COLO829 (cell line): ENCODE results near the gene CNR2.
"Not testable (repeated sequence)": the region's sequence is repeated elsewhere in the genome, so short reads cannot be mapped to it uniquely, and the experiment has no call there.

ENCODE experiments used
- DNase-seq: peaks from one replicate; pipeline ENCODE4 v3.0.0; 2012; ENCODE audit warnings: low spot score

Gene CNR2

DNA sequence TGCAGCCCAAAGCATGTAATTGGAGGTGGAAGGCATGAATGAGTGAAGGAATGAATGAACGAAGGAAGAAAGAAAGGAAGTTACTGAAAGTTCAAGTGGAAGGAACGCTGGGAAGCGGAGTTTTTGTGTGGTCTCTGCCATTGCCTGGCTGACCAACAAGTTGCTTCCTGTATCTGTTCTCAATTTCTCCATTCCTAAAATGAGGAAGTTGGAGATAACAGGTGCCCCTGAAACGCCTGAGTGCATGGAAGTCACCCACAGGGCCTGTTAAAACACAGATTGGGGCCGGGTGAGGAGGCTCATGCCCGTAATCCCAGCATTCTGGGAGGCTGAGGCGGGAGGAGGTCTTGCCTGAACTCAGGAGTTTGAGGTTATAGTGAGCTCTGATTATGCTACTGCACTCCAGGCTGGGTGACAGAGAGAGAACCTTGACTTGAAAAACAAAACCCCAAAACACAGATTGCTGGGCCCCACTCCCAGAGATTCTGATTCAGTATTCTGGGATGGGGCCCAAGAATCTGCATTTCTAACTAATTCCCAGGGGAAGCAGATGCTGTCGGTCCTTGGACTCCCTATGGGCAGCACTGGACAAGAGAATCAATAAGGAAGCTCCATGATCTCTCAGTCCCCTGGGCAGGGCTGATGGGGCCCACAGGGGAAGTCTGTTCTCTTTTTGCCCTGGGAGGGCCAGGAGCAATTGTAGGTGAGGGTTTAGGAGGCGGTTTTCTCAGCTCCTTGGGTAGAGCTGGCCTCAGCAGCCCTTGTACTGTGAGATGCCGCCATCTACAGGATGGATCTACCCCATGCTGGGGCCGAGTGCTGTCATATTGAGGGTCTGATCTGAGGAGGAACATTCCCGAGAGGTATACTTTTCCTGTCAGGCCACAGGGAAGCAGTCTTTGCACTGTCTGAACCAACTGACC, 3.3 kb upstream of the CNR2 start:
- DNase-seq = peak; percentile 54

DNA sequence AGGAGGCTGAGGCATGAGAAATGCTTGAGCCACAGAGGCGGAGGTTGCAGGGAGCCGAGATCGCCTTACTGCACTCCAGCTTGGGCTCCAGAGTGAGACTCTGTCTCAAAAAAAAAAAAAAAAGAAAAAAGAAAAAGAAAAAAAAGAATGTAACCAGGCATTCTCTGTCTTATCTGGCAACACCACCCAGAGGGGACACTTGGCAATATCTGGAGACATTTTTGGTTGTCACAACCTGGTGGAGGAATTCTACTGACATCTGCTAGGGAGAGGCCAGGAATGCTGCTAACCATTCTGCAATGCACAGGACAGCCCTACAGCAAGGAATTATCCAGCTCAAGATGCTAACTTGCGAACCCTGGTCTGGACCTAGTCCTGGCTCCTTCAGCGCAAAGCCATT, 2.3 kb upstream of the CNR2 start:
- no peak for DNase-seq

DNA sequence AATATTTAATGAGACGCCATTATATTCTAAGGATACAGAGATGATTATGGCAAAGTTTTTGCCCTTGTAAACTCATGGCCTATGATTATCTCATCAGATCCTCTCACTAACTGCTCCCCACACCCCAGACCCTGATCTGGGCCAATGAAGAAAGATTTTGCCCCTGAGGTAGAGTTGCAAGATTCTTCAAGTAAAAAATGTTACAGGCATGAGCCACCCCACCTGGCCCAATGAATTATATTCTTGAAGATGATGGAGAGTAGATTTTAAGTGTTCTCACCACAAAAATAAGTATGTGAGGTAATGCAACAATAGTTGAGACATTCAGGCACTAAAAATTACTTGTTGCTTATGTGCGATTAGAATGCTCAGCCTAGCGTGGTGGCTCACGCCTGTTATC, 1.8 kb upstream of the CNR2 start:
- DNase-seq = no peak

DNA sequence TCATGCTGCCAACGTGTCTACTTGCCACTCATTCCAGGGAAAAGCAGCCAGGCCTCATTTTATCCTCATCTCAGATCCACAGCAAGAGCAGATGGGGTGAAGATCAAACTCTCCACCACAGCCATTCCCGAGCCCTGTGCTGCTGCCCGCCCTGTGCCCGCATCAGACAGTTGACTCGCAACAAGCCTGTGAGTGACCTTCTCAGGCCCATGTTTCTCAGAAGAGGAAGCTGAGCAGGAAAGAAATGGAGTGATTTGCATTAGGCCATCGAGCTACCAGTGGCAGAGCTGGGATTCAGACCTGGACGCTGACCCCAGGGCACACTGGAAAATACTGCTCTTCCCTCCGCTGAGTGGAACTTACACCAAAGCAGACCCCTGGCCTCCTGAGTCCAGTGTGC, 1.2 kb downstream of the CNR2 start:
- DNase-seq = no peak

DNA sequence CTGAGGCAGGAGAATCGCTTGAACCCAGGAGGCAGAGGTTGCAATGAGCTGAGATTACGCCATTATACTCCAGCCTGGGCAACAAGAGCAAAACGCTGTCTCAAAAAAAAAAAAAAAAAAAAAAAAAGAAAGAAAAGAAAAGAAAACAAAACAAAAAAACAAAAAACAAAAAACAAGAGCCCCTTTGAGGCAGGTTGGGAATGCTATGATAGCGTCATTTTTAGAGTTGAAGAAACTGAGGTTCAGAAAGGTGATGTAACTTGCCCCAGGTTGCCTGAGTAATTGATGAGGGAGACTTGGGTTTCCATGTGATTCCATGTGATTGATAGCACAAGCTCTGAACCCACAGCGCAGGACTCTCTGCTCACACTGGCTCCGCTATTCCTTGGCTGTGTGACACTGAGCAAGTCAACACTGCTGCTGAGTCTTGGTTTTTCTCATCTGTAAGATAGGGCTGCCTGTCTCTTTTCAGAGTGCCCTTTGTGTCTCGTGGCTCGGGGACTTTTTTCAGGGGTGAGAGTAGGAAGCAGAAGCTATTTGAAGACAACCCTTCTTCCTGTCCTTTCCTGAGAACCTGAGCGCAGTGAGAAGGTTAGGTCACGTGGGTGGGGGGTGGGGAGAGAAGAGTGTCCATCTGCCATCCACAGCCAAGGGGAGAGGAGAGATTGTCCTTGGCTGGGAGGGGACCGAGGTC, 2.5 kb downstream of the CNR2 start:
- no peak for DNase-seq

DNA sequence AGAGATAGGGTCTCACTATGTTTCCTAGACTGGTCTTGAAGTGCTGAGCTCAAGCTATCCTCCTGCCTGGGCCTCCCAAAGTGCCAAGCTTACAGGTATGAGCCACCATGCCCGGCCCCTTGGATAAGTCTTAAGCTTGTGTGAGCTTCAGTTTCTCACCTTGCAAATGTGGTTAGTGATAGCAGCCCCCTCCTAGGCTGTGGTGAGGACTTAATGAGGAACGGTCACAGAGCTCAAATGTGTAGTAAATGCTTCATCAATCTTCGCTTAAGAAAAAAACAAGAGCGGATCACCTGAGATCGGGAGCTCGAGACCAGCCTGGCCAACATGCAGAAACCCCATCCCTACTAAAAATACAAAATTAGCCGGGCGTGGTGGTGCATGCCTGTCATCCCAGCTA, 3.0 kb downstream of the CNR2 start:
- no peak for DNase-seq

DNA sequence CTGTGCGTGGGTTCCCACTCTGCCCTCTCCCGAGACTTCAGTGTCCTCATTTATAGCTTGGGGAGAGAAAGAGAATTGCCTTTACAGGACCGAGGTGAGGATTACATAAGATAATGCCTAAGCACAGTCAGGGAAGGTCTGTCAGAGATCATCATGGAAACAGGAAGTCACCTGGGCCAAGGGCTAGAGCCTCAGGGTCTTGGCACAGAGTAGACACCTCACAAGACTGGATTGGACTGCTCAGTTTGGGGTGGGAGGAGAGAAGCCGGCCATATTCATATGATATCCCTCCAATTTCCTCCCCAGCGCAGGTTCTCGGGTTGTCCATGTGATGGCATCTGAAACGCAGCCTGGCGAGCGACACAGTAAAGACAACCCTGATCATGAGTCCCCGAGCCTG, 3.8 kb downstream of the CNR2 start:
- no peak for DNase-seq

DNA sequence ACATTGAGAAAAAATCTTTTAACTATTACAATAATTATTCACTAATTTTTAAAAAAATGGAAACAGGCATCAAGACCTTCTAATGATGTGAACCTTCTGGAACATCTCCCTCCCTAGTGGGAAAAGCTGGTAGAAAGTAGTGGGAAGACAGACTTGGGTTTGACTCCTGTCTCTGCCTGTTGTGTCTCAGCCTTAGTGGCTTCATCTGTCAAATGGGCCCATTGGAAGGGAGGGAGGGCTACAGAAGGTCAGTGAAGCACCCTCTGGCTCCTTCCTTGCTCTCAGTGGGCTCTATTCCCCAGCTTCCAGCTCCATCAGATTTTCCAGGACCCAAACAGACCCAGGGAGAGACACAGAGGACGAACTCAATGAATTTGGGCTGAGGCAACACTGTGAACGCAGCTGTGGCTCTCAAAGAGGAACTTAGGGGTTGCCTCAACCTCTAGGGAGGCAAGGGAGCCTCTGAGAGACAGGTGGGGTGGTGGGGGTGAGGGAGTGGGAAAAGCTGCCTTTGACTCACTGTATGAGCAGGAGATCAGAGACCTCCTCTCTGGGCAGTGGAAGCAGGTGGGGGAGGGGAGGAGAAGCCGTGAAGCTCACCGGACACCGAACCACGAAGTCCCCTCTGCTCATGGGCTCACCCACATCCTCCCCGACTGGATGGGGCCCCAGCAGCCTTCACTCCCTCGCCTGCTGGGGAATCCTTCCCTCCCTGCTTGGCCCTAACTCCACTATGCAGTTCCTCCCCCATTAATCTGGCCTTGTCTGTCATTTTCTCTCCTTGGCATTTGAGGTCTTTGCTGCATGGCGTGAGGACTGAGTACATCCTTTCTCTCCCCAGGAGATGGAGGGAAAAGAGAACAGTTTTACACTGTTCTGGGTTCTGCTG, 4.5 kb downstream of the CNR2 start:
- DNase-seq = no peak

DNA sequence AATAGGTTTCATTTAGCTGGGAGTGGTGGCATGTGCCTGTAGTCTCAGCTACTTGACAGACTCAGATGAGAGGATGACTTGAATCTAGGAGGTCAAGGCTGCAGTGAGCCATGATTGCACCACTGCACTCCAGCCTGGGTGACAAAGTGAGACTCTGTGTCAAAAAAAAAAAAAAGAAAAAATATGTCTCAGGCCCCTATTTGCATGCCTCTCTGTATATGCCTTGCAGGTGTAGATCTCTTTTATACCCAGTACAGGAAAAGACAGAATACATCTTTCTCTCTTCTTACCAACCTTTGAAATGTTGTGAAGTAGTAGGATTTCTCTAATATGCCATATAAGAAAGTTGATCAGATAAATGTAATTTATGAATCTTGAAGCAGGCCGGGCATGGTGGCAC, 6.4 kb downstream of the CNR2 start:
- no peak for DNase-seq

DNA sequence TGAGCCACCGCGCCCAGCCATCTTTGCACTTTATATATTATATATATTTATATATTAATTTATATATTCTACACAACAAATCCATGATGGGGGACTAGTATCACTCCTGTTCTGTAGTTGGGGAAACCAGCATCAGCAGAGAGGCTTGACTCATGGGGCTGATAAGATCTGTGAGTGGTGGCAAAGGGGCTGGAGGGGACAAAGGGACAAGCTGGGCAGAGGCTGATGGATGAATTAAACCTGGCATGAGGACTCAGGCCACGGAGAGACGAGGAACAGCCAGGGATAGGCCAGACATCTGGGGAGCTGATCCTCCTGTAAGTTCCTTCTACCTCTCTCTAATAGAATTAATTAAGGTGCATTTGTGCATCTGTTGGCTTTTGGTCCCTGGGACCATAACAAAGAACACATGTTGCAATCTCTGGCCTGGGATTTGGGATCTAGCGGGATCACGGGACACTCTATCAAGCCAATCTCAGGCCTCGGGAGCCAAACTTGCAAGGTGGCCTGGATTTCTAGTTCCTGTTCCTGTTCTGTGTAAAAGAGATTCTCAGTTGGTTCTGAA, 7.6 kb downstream of the CNR2 start:
- DNase-seq = no peak

DNA sequence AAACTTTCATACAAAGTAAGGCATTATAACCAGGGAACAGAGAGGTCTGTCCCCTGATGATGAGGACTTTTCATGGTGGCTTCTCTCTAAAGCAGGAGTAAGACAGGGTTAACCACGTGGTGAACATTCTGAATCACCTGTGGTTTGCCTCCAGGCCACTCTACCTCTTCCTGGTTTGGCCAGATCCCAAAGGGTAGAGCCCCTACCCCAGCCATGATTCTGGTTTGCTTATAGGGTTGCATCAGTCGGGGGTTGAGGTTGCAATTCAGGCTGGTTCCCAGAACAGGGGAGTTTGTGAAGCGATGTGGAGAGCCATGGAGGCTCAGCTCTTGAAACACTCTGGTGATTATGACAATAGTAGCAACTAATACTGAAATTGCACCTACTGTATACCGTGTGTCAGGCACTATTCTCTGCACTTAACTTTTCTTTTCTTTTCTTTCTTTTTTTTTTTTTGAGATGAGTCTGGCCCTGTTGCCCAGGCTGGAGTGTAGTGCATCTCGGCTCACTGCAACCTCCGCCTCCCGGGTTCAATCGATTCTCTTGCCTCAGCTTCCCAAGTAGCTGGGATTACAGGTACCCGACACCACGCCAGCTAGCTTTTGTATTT, 8.3 kb downstream of the CNR2 start:
- DNase-seq = no peak

DNA sequence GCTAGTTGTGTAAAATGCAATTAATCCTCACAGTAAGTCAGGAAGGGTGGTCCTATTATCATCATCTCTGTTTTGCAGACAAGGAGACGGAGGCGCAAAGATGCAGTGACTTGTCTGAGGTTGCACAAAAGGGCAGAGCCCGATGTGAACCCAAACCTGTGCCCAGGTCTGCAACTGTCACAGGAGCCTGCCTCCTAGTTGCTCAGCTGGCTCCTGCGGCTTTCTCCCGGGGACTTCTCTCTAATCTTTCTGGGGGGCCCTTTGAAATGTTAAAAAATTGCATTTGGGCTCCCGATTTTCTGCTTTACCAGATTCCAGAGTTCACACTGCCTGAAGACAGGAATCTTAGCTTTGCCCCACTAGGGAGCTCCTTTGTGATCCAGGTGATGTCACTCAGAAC, 9.4 kb downstream of the CNR2 start:
- DNase-seq = no peak

DNA sequence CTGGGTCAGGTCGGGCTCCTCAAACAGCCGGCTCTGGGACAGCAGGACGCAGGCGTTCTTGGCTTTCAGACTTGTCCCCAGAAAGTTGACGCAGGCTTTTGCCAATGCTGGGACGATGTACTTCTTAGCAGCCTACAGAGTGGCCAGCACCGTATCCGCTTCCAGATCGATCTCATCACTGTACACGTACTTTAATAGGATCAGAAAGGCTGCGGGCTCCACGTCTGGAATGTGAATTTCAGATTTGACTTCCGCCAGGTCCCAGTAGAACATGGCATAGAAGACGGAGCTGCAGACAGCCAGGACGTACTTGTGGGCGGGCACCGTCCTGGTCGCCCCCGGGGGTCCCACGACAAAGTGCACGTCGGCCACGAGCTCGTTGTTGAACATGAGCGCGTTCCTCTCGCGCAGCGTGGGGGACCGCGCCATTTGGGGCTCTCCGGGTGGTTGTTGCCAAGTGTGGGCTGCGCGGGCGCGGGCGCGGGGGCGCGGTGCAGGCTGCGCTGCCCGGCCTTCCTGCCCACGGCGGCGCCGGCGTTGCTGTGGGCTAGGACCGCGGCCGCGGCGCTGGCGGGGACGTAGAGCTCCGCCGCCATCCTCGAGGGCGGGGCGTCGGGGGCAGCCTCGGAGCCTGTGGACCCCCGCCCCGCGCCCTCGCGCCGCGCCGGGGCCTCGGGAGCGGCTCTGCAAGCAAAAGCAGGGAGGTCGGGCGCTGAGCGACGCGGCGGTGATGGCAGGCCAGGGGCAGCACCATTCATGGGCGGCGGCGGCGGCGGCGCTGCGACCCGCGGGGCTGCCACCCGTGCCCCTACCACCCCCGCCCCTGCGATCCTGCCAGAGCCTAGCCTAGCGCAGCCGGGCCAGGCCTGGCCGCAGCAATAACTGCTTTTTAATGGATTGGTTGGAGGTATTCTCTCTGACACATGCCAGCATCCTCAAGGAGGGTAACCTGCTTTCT, 10.6 kb downstream of the CNR2 start:
- no peak for DNase-seq

DNA sequence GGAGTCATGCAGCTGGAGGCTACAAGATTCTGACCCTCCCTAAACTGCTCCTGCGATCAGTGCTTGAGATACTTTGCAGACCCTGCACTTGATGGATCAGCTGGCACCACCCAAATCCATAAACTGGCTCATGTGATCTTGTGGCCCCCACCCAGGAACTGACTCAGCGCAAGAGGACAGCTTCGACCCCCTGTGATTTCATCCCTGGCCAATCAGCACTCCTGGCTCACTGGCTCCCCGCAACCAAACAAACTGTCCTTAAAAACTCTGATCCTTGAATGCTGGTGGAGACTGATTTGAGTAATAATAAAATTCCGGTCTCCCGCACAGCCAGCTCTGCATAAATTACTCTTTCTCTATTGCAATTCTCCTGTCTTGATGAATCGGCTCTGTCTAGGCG, 13.1 kb downstream of the CNR2 start:
- not testable (repeated sequence) for DNase-seq

DNA sequence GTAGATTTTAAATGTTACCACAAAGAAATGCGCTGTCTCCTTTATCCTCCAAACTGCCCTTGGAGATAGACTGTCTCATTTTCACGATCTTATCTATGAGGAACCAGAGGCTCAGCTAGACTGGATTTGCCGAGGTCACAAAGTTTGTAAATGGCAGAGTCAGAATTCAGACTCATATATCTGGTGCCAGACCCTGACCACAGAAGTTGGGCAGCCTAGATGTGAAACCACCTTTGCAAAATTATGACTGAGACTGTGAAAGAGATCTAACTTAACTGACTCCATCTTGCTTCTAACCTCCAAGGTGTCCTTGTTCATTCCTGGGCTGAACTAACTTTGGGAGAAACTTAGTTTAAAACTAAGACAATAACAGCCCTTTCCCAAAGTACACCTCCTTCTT, 14.1 kb downstream of the CNR2 start:
- DNase-seq = no peak

DNA sequence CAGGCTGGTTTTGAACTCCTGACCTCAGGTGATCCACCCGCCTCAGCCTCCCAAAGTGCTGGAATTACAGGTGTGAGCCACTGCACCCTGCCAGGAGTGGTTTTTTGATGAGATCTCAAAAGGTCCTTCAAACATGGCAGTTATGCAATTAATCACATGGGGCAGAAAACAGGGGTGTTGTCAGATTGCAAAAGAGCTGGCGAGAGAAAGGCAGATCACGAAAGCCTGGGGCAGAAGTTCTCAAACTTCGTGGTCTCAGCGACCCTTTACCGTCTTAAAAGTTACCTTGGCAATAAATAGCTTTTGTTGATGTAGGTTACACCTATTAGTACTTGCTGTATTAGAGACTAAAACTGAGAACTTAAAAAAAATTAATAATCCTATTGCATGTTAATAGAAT, 16.1 kb downstream of the CNR2 start:
- DNase-seq = no peak

DNA sequence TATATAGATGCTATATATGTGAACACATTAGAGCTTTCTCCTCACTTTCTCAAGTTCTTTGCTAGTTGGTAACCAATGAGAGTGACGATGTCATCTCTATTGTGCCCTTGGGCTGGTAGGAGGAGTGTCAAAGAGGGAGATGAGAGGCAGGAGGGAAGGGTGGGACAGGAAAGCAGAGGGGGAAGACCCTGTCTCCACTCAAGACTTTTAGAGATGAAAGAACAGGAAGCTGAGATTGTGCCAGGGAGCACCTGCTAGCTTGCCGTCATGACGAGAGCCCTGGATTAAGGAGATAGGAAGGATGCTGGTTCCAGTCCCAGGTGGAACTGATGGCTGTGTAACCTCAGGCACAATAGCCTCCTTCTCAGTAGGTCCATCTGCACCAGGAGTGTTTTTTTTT, 16.7 kb downstream of the CNR2 start:
- no peak for DNase-seq

DNA sequence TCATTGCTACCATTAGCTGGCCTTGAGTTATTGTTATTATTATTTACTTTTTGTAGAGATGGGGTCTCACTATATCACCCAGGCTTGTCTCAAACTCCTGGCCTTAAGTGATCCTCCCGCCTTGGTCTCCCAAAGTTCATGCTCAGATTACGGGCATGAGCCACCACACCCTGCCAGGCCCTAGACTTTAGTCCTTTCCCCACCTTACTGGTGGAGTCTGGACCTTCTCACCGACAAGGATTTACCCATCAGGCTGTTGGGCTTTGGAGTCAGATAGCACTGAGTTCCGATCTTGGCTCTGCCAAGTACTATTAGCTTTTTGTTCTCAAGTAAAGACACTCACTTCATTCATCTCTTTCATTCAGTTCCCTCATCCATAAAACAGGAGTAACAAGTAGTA, 17.2 kb downstream of the CNR2 start:
- peak; percentile 21 for DNase-seq

DNA sequence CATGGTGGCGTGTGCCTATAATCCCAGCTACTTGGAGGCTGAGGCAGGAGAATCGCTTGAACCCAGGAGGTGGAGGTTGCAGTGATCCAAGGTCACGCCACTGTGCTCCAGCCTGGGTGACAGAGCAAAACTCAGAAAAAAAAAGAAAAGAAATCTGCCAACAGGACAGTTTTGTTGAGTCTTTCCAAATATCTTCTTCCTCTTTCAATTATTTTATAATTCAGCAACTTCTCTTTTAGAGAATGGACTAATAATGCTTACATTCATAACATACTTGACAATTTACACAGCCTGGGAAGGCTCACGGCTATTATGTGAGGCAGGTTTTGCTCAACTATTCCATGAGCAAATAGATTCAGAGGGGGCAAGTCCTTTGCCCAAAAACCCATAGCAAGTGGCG, 18.1 kb downstream of the CNR2 start:
- DNase-seq = no peak

DNA sequence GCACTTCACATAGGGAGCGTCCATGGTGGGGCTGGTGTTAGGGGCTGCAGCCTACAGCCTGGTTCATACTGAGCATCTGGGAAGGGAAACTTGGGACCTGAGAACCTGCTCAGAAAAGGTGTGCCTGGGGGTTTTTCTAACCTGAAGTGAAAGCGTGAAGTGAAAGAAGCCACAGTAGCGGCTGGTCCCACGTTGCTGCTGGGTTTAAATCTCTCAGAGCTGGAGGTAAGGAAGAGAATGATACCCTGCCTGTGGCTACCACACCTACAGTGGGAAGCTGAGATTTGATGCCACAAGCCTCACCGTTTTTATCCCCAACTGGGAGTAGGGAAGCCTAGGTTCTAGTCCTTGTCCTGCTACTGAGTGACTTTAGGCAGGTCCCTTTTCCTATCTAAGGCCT, 24.1 kb downstream of the CNR2 start:
- no peak for DNase-seq

DNA sequence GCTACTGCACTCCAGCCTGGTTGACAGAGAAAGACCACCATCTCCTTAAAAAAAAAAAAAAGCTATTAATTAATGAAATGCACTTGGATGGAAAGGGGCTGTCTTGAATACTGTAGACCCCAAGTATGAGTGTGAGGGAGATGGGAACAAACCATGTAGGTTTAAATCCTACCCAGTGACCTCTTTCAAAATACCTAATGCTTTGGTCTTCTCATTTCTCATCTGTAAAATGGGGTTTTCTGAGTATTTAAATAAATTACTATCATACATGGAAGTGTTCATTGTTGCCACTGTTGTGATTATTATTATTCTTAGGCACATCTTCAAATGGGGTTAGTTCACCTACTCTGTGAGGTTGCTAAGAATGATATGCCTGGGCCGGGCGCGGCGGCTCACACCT, 27.9 kb downstream of the CNR2 start:
- DNase-seq = no peak
